ENCODE data around the gene ZFPL1. TPM values are rescaled to one million over a fixed set of nuclear protein-coding genes. Genes with fewer than 3 reads are reported as not detected.

The ZFPL1 gene
- total and polyA plus RNA-seq, 3 donors from 2014 or later, result 52.7 to 70.6 (median 57.2) TPM

DNA sequence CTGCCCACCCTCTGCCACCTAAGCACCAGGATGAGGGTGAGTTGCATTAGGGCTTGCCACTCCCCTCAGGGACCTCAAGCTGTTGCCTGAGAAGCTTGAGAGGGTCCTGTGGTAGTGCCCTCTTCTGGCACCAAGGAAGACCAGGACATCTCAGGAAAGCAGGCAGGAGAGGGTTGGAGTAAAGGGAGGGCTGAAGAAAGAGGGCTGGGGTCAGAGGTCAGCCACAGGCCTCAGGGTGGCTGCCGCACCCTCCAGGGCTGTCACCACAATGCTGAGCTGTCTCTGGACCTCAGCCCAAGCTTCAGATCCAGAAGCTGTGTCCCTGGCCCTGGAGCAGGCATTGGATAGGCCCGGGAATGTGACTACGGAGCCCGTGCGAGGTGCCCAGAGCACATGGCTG lies 39.0 kb upstream of the ZFPL1 start:
- H3K27me3 ChIP-seq, result no peaks in the 10 kb centered on the region
- intact Hi-C loops (cut with DNase I; ENCODE audit: low total_unique reads), result no loop called here
- H3K9me3 ChIP-seq, result no peaks in the 10 kb centered on the region
- peaks cover 9% of the 10 kb centered on the region for H3K4me1 ChIP-seq
- H3K4me3 ChIP-seq, result no peak overlapping the region
- TF ChIP-seq, protein P1, sequence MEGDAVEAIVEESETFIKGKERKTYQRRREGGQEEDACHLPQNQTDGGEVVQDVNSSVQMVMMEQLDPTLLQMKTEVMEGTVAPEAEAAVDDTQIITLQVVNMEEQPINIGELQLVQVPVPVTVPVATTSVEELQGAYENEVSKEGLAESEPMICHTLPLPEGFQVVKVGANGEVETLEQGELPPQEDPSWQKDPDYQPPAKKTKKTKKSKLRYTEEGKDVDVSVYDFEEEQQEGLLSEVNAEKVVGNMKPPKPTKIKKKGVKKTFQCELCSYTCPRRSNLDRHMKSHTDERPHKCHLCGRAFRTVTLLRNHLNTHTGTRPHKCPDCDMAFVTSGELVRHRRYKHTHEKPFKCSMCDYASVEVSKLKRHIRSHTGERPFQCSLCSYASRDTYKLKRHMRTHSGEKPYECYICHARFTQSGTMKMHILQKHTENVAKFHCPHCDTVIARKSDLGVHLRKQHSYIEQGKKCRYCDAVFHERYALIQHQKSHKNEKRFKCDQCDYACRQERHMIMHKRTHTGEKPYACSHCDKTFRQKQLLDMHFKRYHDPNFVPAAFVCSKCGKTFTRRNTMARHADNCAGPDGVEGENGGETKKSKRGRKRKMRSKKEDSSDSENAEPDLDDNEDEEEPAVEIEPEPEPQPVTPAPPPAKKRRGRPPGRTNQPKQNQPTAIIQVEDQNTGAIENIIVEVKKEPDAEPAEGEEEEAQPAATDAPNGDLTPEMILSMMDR (IDR thresholded peaks at IDR 0.05), result no peak
- no peak for TF ChIP-seq POLR2A (IDR thresholded peaks at IDR 0.05)
- no peak for DNase-seq
- H3K36me3 ChIP-seq (ENCODE audit: low read depth, missing control alignments), result no peaks in the 10 kb centered on the region
- 90 to 100% methylated on average over 2 to 5 of the region's 5 CpGs for WGBS, 2 donors
- no peak overlapping the region for H3K27ac ChIP-seq

DNA sequence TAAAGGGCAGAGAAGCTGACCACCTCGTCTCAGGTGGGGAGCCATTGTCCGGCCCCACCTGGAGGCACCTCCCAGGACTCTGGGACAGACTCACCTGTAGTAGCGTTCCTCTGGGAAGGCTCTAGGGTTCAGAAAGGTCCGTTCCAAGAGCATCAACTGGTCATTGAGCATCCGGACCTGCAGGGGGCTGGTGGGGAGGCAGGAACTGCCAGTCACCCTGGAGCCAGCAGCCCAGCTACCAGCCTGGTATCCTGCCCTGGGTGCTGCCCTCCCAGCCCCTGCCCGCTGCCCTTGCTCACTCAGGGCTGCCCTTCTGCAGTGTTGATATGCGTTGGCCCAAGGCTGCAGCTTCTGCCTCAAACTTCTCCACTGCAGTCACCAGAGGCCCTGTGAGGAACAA lies 38.3 kb upstream of the ZFPL1 start:
- Histone ChIP-seq H3K4me3 (no peak overlapping the region), H3K27ac (no peak overlapping the region), H3K36me3 (ENCODE audit: low read depth, missing control alignments) (no peaks in the 10 kb centered on the region), H3K4me1 (peaks cover 6% of the 10 kb centered on the region), H3K27me3 (no peaks in the 10 kb centered on the region), H3K9me3 (no peaks in the 10 kb centered on the region)
- 91 to 97% methylated on average over 5 to 7 of the region's 7 CpGs for WGBS, 2 donors
- intact Hi-C loops (cut with DNase I; ENCODE audit: low total_unique reads), result no loop called here
- TF ChIP-seq, protein P1 (IDR thresholded peaks at IDR 0.05), result no peak
- no peak for TF ChIP-seq POLR2A (IDR thresholded peaks at IDR 0.05)
- DNase-seq, result no peak

DNA sequence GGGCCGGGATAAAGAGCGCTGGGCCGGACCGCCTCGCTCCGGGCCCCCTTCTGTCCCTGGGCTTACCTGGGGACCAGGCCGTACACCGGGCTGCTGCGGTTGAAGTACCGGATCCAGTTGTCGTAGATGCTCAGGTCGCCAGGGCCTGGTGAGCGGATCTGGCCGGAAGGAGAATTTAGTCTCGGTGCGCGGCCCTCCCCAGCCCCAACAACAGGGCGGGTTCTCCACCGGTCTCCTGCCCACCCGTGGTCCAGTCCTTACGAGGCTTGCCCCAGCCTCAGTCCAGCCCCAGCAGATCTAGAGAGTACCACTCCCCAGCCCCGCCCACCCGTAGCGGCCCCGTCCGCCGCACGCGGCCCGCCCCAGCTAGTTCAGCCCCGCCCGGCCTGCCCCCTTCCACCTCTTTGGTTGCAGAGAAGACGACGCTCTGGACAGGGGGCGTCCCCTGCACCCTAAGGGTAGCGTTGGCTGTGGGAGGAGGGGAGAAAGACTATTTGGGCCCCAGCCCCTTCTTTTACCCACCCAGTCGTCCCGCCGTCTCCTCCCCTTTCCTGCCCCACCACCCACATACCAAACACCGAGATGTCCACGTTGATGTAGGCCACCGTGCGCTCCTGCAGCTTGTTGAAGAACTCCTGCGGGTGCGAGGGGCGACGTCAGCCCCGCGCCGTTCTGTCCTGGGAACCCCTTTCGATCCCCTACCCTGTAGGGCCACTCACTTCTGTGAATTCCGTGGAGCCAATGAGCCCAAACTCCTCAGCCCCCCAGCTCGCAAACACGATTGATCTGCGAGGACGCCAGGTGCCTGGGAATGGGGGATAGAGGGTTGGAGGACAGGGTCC lies 36.2 kb upstream of the ZFPL1 start:
- no peaks in the 10 kb centered on the region for H3K27me3 ChIP-seq
- TF ChIP-seq POLR2A (IDR thresholded peaks at IDR 0.05), result no peak
- TF ChIP-seq, protein P1 (IDR thresholded peaks at IDR 0.05), result no peak
- peak; percentile 37 for DNase-seq
- no peak overlapping the region for H3K27ac ChIP-seq
- no peaks in the 10 kb centered on the region for H3K36me3 ChIP-seq (ENCODE audit: low read depth, missing control alignments)
- intact Hi-C loops (cut with DNase I; ENCODE audit: low total_unique reads), result no loop called here
- peaks cover 6% of the 10 kb centered on the region for H3K4me1 ChIP-seq
- 19% methylated on average over 35 to 56 of the region's 56 CpGs for WGBS, 2 donors
- no peaks in the 10 kb centered on the region for H3K9me3 ChIP-seq
- H3K4me3 ChIP-seq, result peak overlapping the region; percentile 37 to 57

DNA sequence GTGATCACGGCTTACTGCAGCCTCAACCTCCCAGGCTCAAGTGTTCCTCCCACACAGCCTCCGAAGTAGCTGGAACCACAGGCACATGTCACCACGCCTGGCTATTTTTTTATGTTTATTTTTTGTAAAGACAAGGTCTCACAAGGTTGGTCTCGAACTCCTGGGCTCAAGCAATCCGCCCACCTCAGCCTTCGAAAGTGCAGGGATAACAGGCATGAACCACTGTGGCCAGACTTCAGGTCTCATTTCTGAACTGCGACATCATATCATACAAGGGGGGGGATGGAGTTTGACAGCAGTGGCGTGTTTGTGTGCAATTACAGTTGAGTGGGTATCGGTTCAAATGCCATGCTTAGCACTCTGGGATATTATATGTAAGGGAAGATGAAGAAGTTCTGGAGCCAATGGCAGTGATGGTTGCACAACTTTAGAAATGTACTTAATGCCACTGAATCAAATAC lies 32.6 kb upstream of the ZFPL1 start:
- Histone ChIP-seq H3K4me1 (peaks cover 6% of the 10 kb centered on the region), H3K27ac (no peak overlapping the region), H3K36me3 (ENCODE audit: low read depth, missing control alignments) (no peaks in the 10 kb centered on the region), H3K27me3 (no peaks in the 10 kb centered on the region), H3K9me3 (no peaks in the 10 kb centered on the region), H3K4me3 (no peak overlapping the region)
- DNase-seq, result no peak
- no peak for TF ChIP-seq POLR2A (IDR thresholded peaks at IDR 0.05)
- TF ChIP-seq, protein P1 (IDR thresholded peaks at IDR 0.05), result no peak
- WGBS, 2 donors, result 80 to 86% methylated on average over 9 of the region's 9 CpGs
- intact Hi-C loops (cut with DNase I; ENCODE audit: low total_unique reads), result no loop called here
